Fibroblast of pulmonary artery (primary cell): ENCODE results near the gene TRPM8.

Experiments
- DNase-seq: peaks from one replicate; pipeline ENCODE4 v3.0.0-alpha.2; 2010; ENCODE audit warnings: low read depth
- H3K4me3 ChIP-seq: replicated peaks from 2 replicates; pipeline ENCODE4 v1.5.1; 2011; ENCODE audit warnings: low read depth, mild to moderate bottlenecking, control low read depth, low read length, moderate library complexity
- TF ChIP-seq, protein P1 (sequence below): IDR thresholded peaks from 2 replicates; pipeline ENCODE4 v1.5.1; 2011; ENCODE audit warnings: mild to moderate bottlenecking, control low read depth, low read length, inconsistent platforms; ENCODE audit errors: missing control alignments

Gene TRPM8

DNA sequence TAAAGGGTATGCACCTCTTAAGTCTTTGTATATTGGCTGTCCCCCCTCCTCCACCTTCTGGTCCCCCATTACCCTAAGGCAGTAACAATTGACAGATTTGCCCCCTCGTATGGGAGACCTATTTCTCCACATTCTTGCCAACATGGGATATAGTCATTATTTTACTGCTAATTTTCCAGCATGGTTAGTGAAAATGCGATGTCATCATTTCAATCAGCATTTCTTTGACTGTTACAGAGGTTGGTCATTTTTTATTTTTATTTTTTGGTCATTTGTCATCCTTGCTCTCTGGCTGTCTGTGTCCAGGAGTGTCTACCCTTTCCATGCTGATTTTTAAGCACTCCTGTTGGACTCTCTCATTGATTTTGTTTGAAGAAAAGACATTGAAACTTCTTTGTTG lies 88.0 kb downstream of the TRPM8 start:
- no peak overlapping the region for H3K4me3 ChIP-seq
- TF ChIP-seq, protein P1, sequence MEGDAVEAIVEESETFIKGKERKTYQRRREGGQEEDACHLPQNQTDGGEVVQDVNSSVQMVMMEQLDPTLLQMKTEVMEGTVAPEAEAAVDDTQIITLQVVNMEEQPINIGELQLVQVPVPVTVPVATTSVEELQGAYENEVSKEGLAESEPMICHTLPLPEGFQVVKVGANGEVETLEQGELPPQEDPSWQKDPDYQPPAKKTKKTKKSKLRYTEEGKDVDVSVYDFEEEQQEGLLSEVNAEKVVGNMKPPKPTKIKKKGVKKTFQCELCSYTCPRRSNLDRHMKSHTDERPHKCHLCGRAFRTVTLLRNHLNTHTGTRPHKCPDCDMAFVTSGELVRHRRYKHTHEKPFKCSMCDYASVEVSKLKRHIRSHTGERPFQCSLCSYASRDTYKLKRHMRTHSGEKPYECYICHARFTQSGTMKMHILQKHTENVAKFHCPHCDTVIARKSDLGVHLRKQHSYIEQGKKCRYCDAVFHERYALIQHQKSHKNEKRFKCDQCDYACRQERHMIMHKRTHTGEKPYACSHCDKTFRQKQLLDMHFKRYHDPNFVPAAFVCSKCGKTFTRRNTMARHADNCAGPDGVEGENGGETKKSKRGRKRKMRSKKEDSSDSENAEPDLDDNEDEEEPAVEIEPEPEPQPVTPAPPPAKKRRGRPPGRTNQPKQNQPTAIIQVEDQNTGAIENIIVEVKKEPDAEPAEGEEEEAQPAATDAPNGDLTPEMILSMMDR, result no peak
- DNase-seq, result no peak

DNA sequence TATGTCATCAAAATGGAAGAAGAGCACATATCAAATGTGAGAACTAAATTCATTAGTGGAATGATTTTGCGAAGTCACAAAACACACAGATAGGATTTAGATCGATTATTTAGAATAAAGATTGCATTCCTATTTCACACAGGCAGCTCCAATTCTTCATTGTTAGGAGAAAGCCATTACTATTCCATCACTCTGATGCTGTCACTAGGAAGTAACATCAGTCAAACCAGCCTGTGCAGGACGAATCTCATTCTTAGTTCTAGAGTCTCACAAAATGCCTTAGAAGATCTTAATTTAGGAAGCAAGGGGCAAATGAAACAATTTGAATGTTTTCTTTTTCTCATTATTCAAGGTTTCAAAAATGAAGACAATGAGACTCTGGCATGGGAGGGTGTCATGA lies 89.3 kb downstream of the TRPM8 start:
- TF ChIP-seq, protein P1, result no peak
- H3K4me3 ChIP-seq, result no peak overlapping the region
- no peak for DNase-seq

DNA sequence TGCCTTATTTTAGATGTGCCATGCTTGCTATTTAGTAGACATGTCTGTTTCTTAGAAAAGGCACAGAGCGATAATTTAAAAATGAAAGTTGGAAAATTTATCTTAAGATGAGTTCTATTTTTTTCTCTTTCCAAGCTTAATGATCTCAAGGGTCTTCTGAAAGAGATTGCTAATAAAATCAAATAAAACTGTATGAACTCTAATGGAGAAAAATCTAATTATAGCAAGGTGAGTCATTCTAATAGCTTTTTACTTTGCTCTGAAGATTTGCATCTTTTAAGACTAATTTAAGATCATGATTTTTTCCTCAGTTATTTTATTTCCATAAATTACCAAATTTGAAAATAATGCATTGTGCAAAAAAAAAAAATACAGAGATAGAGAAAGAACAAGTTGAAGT lies 97.3 kb downstream of the TRPM8 start:
- no peak overlapping the region for H3K4me3 ChIP-seq
- DNase-seq, result no peak
- TF ChIP-seq, protein P1, result no peak

DNA sequence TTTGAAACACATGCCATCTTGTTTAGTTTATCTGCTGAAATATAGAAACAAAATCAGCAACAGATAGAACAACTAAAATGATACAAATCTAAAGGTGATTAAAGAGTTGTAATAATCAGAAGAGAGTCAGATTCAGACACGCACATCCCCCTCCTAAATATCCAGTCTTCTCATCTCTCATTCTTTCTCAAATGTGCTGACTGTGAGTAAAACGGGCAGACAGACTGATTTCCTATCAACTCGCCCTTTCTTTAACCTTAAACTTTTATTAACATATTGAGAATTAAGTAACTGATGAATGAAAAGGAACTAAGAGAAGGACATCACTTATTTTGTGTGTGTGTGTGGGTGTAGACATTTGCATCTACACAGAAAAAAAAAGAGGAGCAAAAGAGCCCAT lies 98.7 kb downstream of the TRPM8 start:
- H3K4me3 ChIP-seq, result no peak overlapping the region
- no peak for DNase-seq
- TF ChIP-seq, protein P1, result no peak

DNA sequence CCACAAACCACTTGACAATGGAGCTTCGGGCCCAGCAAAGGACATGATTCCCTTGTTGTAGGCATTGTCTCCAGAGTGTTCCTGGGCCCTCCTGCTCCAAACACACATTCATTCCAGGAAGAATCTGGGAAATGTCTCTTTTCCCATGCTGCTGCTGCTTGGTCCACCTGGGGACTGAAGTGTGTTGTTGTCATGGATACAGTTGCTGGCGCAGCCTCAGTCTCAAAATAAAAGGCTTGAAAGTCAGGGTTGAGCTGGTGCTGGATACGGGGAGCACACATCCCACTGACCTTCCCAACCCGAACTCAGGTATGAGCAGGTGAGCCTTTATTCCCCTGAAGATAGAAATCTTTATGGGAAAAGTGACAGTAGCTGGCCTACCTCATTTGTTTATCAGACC lies 102.7 kb downstream of the TRPM8 start:
- TF ChIP-seq, protein P1, result no peak
- no peak overlapping the region for H3K4me3 ChIP-seq
- DNase-seq, result no peak

DNA sequence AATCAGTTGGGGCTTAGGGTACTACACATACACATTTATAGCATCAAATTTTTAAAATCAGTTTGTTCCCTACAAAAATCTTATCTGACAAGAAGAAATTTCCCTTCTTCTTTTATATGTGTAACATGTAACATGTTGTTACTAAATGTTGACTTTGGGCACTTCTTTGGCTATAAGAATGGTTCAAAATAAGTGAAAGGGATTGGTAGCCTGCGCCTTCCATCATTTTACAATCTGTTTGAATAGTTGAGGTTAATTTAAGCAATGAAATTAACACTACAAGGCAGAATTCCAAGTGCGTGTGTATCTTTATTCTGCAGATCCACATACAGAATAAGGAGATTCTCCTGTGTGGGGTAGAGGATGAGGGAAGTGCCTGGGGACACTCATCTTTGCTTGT lies 103.2 kb downstream of the TRPM8 start:
- no peak overlapping the region for H3K4me3 ChIP-seq
- TF ChIP-seq, protein P1, result no peak
- DNase-seq, result no peak

DNA sequence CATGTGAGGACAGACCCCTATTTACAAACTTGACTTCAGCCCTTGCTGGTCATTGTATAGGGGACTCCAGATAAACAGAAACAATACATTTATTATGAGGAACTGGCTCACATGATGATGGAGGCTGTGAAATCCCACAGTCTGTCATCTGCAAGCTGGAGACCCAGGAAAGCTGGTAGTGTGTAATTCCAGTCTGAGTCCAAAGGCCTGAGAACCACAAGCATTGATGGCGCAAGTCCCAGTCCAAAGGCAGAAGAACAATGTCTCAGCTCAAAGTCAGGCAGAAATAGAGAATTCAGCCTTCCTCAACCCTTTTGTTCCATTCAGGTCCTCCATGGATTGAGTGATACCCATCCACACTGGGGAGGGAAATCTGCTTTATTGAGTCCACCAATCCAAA lies 105.3 kb downstream of the TRPM8 start:
- H3K4me3 ChIP-seq, result no peak overlapping the region
- TF ChIP-seq, protein P1, result no peak
- DNase-seq, result no peak
